Stomach (tissue), 9 donors: Measurements from ENCODE around the gene EIF5. TPM values are rescaled to one million over a fixed set of nuclear protein-coding genes. Genes with fewer than 3 reads are reported as not detected.
"Not testable (repeated sequence)": the region's sequence is repeated elsewhere in the genome, so short reads cannot be mapped to it uniquely, and the experiment has no call there.

ENCODE experiments used
- DNase-seq, 2 donors: peaks; one replicate each; pipeline versions ENCODE4 v3.0.0 to v3.0.0-alpha.2; 2013 to 2019
- H3K27ac ChIP-seq, 5 donors: fragments of 200-600 bp in 4 of 5; sonication (generic) in 4 of 5; one replicate each; pipeline ENCODE4 v1.5.1; 2013 to 2019; ENCODE audit warnings: mild to moderate bottlenecking in 1 of 5, moderate library complexity in 1 of 5
- H3K27me3 ChIP-seq, 3 donors: fragments of 200-600 bp; sonication (generic); one replicate each; pipeline ENCODE4 v1.5.1; 2017 to 2019; ENCODE audit warnings: mixed run types in 1 of 3
- H3K36me3 ChIP-seq, 4 donors: fragments of 200-600 bp; sonication (generic); 1 replicate in 3 of 4; 2 replicates in 1 of 4; pipeline ENCODE4 v1.5.1; 2016 to 2019
- H3K4me1 ChIP-seq, 4 donors: fragments of 200-600 bp; sonication (generic); one replicate each; pipeline ENCODE4 v1.5.1; 2016 to 2019
- H3K4me3 ChIP-seq, 4 donors: fragments of 200-600 bp; sonication (generic) in 3 of 4; one replicate each; pipeline ENCODE4 v1.5.1; 2016 to 2019; ENCODE audit warnings: mild to moderate bottlenecking in 1 of 4
- H3K9me3 ChIP-seq, 4 donors: fragments of 200-600 bp; sonication (generic); one replicate each; pipeline ENCODE4 v1.5.1; 2016 to 2019
- EP300 ChIP-seq: sonication (generic); formaldehyde crosslinking; IDR thresholded peaks from one replicate; pipeline ENCODE4 v1.6.1; 2017; ENCODE audit warnings: antibody characterized with exemption
- POLR2A ChIP-seq, 4 donors: fragments of 450-650 bp; IDR thresholded peaks; one replicate each; pipeline ENCODE4 v1.6.1; 2016; ENCODE audit warnings: antibody characterized with exemption in 4 of 4, control low read depth in 2 of 4, mild to moderate bottlenecking in 1 of 4, moderate library complexity in 1 of 4
- POLR2AphosphoS5 ChIP-seq, 3 donors: sonication (generic); formaldehyde crosslinking; IDR thresholded peaks; one replicate each; pipeline ENCODE4 v1.6.1; 2016; ENCODE audit warnings: antibody characterized with exemption in 3 of 3
- WGBS, 5 donors: extraction: QIAGEN DNeasy Blood & Tissue Kit in 3 of 5; methylation state at CpG; one replicate each; pipeline versions ENCODE4 v1.1.5 to v1.1.7; 2013 to 2018; 5-methylcytosine and 5-hydroxymethylcytosine counted together
- intact Hi-C: fragments of 100-400 bp; cut with DNase I; formaldehyde crosslinking; loops from one replicate; pipeline ENCODE4 v1.15.1; 2023; ENCODE audit warnings: low total_unique reads
- polyA plus RNA-seq, 3 donors: library from polyadenylated mRNA; stranded (reverse); fragments of 200-250 nt; gene quantifications; one replicate each; pipeline ENCODE4 v1.2.3, GENCODE V29; 2013
- total RNA-seq, 5 donors: library from RNA; depleted of rRNA; stranded (reverse); fragments of >200 nt; gene quantifications; one replicate each; pipeline versions ENCODE4 v1.1.0 to v1.2.3, GENCODE V29; 2014 to 2016
- TF ChIP-seq, protein P1 (sequence below), 7 experiments: fragments of 450-650 bp in 4 of 7; fragments of 200-600 bp in 3 of 7; sonication (generic) in 3 of 7; IDR thresholded peaks; one replicate each; pipeline ENCODE4 v1.5.1; 2016 to 2019; ENCODE audit warnings: antibody characterized with exemption in 7 of 7, control low read depth in 2 of 7, mild to moderate bottlenecking in 1 of 7
- donor health status: healthy with polysubstance abuse.
- donor health status: Bipolar disorder and iron deficiency.
- donor health status: healthy.

EIF5 gene
- total and polyA plus RNA-seq, 8 donors, result 44.3 to 401 (median 134) TPM

DNA sequence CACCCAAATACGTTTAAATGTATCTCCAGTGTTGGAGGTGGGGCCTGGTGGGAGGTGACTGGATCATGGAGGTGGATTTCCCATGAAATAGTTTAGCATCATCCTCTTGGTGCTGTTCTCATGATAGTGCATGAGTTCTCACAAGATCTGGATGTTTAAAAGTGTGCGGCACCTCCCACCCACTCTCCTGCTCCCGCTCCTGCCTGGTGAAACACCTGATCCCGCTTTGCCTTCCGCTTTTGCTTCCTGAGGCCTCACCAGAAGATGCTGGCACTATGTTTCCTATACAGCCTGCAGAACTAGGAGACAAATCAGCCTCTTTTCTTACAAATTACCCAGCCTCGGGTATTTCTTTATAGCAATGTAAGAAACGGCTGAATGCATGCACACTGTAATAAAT lies 20.1 kb downstream of the EIF5 start:
- TF ChIP-seq POLR2AphosphoS5 (IDR thresholded peaks at IDR 0.05) (no peak), EP300 (no peak), POLR2A (IDR thresholded peaks at IDR 0.05) (no peak)
- TF ChIP-seq, protein P1, sequence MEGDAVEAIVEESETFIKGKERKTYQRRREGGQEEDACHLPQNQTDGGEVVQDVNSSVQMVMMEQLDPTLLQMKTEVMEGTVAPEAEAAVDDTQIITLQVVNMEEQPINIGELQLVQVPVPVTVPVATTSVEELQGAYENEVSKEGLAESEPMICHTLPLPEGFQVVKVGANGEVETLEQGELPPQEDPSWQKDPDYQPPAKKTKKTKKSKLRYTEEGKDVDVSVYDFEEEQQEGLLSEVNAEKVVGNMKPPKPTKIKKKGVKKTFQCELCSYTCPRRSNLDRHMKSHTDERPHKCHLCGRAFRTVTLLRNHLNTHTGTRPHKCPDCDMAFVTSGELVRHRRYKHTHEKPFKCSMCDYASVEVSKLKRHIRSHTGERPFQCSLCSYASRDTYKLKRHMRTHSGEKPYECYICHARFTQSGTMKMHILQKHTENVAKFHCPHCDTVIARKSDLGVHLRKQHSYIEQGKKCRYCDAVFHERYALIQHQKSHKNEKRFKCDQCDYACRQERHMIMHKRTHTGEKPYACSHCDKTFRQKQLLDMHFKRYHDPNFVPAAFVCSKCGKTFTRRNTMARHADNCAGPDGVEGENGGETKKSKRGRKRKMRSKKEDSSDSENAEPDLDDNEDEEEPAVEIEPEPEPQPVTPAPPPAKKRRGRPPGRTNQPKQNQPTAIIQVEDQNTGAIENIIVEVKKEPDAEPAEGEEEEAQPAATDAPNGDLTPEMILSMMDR (IDR thresholded peaks at IDR 0.05), result no peak
- H3K4me3 ChIP-seq, result no peak overlapping the region
- H3K36me3 ChIP-seq, result no peaks in the 10 kb centered on the region
- no peaks in the 10 kb centered on the region for H3K27me3 ChIP-seq
- peaks cover 0 to 10% (median 2%) of the 10 kb centered on the region in 4 donors for H3K4me1 ChIP-seq
- intact Hi-C loops, result no loop called here
- H3K27ac ChIP-seq, result no peak overlapping the region
- WGBS, 5 donors, result 84 to 92% (median 87%) methylated on average over 7 of the region's 7 CpGs
- no peaks in the 10 kb centered on the region for H3K9me3 ChIP-seq
- DNase-seq, result no peak

DNA sequence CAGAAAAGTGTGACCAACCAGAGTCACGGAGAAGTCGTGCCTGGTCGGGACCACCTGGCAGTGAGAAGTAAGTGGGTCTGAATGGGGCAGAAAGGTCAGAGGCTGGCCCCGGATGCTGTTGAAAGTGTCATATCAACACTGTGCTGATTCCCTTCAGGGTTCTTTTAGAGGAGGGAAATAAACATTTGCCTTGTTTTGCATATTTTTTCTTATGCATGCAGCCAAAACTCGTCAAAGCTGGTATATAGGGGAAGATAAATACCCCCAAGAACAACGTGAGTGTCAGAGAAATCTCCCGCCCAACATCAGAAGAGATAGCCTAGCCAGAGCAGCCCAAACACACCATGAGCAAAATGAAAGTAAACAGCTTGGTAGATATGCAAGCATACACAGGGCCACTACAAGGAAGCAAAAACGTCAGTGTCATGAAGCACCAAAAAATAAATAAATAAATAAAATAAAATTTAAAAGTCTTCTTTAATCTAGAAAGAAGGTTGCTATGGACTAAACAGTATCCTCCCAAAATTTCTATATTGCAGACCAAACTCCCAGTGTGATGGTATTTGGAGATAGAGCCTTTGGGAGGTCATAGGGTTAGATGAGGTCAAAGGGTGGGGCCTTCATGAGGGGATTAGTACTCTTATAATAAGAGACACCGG lies 22.1 kb downstream of the EIF5 start:
- Histone ChIP-seq H3K4me3 (no peak overlapping the region), H3K4me1 (peaks cover 0 to 10% (median 2%) of the 10 kb centered on the region in 4 donors), H3K36me3 (no peaks in the 10 kb centered on the region), H3K9me3 (no peaks in the 10 kb centered on the region), H3K27me3 (no peaks in the 10 kb centered on the region), H3K27ac (no peak overlapping the region)
- DNase-seq, result no peak
- intact Hi-C loops, result no loop called here
- 46 to 55% (median 52%) methylated on average over 9 of the region's 9 CpGs for WGBS, 5 donors
- TF ChIP-seq, protein P1 (IDR thresholded peaks at IDR 0.05), result no peak
- TF ChIP-seq POLR2A (IDR thresholded peaks at IDR 0.05) (no peak), POLR2AphosphoS5 (IDR thresholded peaks at IDR 0.05) (no peak), EP300 (no peak)

DNA sequence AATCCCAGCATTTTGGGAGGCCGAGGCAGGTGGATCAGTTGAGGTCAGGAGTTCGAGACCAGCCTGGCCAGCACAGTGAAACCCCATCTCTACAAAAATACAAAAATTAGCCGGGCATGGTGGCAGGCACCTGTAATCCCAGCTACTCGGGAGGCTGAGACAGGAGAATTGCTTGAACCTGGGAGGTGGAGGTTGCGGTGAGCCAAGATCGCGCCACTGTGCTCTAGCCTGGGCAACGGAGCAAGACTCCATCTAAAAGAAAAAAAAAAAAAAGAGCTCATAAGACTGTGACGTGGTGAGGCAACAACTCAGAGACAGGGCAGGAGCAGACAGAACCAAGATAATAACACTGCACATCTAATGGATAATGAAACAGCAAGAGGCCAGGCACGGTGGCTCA lies 23.5 kb downstream of the EIF5 start:
- H3K4me3 ChIP-seq, H3K27ac ChIP-seq, H3K36me3 ChIP-seq, DNase-seq, H3K27me3 ChIP-seq, H3K9me3 ChIP-seq, intact Hi-C loops: not testable (repeated sequence)
- peaks cover 0 to 10% (median 2%) of the 10 kb centered on the region in 4 donors for H3K4me1 ChIP-seq
- WGBS, 5 donors, result 89 to 96% (median 90%) methylated on average over 10 of the region's 10 CpGs

DNA sequence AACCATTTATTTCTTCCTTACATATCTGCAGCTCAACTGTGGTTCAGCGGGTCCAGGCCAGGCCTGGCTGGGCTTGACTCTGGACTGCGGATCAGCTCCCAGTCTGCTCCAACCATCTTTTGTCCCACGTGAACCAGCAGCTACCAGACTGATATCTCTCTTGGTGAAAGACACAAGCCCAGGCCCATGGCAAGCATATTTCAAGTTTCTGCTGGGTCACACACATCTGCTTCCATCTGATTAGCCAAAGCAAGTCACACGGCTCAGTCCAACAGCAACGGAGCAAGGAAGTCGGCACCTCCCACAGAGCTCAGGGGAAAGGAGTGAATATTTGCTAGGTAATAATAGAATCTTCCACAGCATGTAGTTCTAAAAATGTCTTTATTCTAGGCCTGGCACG lies 26.5 kb downstream of the EIF5 start:
- H3K36me3 ChIP-seq, result no peaks in the 10 kb centered on the region
- H3K27ac ChIP-seq, result no peak overlapping the region
- H3K4me1 ChIP-seq, result peaks cover 0 to 10% (median 2%) of the 10 kb centered on the region in 4 donors
- no peaks in the 10 kb centered on the region for H3K27me3 ChIP-seq
- H3K9me3 ChIP-seq, result peaks cover 7 to 15% (median 12%) of the 10 kb centered on the region in 4 donors
- intact Hi-C loops, result no loop called here
- 82 to 87% (median 84%) methylated on average over 7 of the region's 7 CpGs for WGBS, 5 donors
- no peak overlapping the region for H3K4me3 ChIP-seq
- no peak for TF ChIP-seq POLR2AphosphoS5 (IDR thresholded peaks at IDR 0.05)
- no peak for DNase-seq

DNA sequence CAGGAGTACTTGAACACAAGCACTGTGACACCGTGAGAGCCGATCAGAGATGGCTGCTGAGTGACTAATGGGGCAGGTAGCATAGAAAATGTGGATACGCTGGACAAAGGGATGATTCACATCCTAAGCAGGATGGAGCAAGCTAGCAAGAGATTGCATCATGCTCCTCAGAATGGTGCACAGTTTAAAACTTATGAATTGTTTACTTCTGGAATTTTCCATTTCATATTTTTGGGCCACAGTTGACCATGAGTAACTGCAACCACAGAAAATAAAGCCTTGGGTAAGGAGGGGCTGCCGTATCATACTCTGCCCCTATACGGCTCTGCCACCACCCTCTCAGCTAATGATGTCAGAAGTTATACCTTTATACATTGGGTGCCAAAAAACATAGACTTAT lies 27.8 kb downstream of the EIF5 start:
- Histone ChIP-seq H3K4me3 (no peak overlapping the region), H3K27ac (no peak overlapping the region), H3K4me1 (no peaks in the 10 kb centered on the region), H3K27me3 (no peaks in the 10 kb centered on the region), H3K9me3 (peaks cover 7 to 15% (median 12%) of the 10 kb centered on the region in 4 donors), H3K36me3 (no peaks in the 10 kb centered on the region)
- no peak for DNase-seq
- intact Hi-C loops, result no loop called here
- TF ChIP-seq POLR2AphosphoS5 (IDR thresholded peaks at IDR 0.05) (peak in 1 of 3 donors; percentile 50), POLR2A (IDR thresholded peaks at IDR 0.05) (no peak)
- 59 to 86% (median 79%) methylated on average over 5 of the region's 5 CpGs for WGBS, 5 donors

DNA sequence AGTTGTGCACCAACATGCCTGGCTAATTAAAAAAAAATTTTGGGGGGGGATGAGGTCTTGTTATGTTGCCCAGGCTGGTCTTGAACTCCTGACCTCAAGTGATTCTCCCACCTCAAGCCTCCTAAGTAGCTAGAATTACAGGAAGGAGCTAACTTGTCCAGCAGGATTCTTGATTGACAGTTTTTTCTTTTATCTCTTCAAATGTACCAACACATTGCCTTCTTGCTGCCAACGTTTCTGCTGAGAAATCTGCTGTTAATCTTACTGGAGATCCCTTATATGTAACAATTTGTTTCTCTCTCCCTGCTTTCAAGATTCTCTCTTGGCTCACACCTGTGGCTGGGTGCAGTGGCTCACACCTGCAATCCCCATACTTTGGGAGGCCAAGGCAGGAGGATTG lies 28.7 kb downstream of the EIF5 start:
- peaks cover 7 to 15% (median 12%) of the 10 kb centered on the region in 4 donors for H3K9me3 ChIP-seq
- no peak overlapping the region for H3K4me3 ChIP-seq
- TF ChIP-seq, protein P1 (IDR thresholded peaks at IDR 0.05), result no peak
- TF ChIP-seq EP300, result no peak
- H3K4me1 ChIP-seq, result no peaks in the 10 kb centered on the region
- no peaks in the 10 kb centered on the region for H3K27me3 ChIP-seq
- WGBS, 5 donors, result 47 to 74% (median 63%) methylated on average over 1 of the region's 1 CpG
- no peaks in the 10 kb centered on the region for H3K36me3 ChIP-seq
- intact Hi-C loops, result no loop called here
- no peak overlapping the region for H3K27ac ChIP-seq
- DNase-seq, result no peak
